Muscle layer of duodenum (tissue), 2 donors: ENCODE results near the gene CDON.
"Not testable (repeated sequence)": the region's sequence is repeated elsewhere in the genome, so short reads cannot be mapped to it uniquely, and the experiment has no call there.

Source experiments
- H3K27ac ChIP-seq: one replicate; pipeline ENCODE4 v1.7.0; 2013; ENCODE audit warnings: mild to moderate bottlenecking, low read length
- H3K27me3 ChIP-seq: one replicate; pipeline ENCODE4 v1.7.0; 2013; ENCODE audit warnings: low read depth, mild to moderate bottlenecking, control low read depth, low read length
- H3K36me3 ChIP-seq, 2 donors: one replicate each; pipeline ENCODE4 v1.7.0; 2013; ENCODE audit warnings: low read length in 2 of 2, control low read depth in 1 of 2, mild to moderate bottlenecking in 1 of 2; ENCODE audit not compliant: insufficient read depth in 2 of 2, control insufficient read depth in 1 of 2
- H3K4me1 ChIP-seq, 2 donors: one replicate each; pipeline ENCODE4 v1.7.0; 2013; ENCODE audit warnings: low read length in 2 of 2, mild to moderate bottlenecking in 2 of 2, control low read depth in 1 of 2, moderate library complexity in 1 of 2; ENCODE audit not compliant: insufficient read depth in 2 of 2, control insufficient read depth in 1 of 2
- H3K4me3 ChIP-seq, 2 donors: one replicate each; pipeline ENCODE4 v1.7.0; 2013; ENCODE audit warnings: low read length in 2 of 2, low read depth in 1 of 2, mild to moderate bottlenecking in 1 of 2
- H3K9me3 ChIP-seq, 2 donors: one replicate each; pipeline ENCODE4 v1.7.0; 2013; ENCODE audit warnings: low read length in 2 of 2, control low read depth in 1 of 2, mild to moderate bottlenecking in 1 of 2; ENCODE audit not compliant: control insufficient read depth in 1 of 2
- donor health status: healthy.

Gene CDON

DNA sequence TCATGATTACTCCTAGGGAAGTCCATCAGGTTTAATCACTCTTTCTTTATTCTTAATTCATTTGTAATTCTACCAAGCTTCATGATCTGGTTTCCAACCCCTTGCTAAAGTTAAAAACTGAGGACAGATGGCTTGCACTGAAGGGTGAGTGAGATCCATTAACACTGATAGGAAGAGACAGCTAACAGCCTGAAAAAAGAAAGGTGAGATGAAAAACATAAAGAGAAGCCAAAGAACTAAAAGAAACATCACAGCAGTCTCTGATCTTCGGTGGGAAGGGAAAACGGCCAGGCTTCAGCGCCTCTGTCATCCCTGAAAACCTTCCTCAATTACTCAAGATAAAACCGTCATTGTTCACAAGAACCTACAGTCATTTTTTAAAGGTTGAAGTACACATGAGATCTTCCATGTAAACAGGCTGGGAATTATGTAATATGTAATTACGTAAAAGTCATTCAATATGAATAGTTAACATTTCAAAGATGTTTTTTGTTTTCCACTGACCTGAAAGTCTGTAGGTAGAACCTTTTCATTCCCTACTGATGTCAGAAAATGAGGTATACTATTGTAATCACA, 75.5 kb downstream of the CDON start:
- peaks cover 5 to 15% of the 10 kb centered on the region in 2 donors for H3K36me3 ChIP-seq
- H3K4me1 ChIP-seq, result peaks cover 0 to 6% of the 10 kb centered on the region in 2 donors
- no peaks in the 10 kb centered on the region for H3K27me3 ChIP-seq
- H3K4me3 ChIP-seq, result no peak overlapping the region
- no peaks in the 10 kb centered on the region for H3K9me3 ChIP-seq
- H3K27ac ChIP-seq, result no peak overlapping the region

DNA sequence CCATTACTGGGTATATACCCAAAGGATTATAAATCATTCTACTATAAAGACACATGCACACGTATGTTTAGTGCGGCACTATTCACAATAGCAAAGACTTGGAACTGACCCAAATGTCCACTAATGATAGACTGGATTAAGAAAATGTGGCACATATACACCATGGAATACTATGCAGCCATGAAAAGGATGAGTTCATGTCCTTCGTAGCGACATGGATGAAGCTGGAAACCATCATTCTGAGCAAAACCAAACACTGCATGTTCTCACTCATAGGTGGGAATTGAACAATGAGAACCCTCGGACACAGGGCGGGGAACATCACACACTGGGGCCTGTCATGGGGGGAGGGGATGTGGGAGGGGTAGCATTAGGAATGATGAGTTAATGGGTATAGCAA, 76.7 kb downstream of the CDON start:
- peaks cover 6 to 21% of the 10 kb centered on the region in 2 donors for H3K36me3 ChIP-seq
- H3K9me3 ChIP-seq, H3K4me1 ChIP-seq, H3K27ac ChIP-seq, H3K4me3 ChIP-seq, H3K27me3 ChIP-seq: not testable (repeated sequence)

DNA sequence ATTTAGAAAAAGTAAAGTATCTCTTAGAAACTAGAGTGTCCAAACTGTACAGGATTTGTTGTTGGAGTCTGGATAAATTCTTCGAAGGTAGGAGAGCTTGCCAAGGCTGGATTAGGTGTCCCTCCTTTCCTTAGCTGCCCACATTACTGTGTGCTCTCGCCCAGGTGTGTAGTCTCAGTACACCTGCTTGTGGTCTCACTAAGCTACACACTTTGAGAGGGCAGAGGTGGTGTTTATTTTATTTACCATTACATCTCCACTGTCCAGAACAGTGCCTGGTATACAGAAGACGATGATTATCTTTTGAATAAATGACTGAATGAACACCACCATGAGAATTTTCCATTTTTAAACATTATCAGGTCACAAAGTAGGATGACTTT, 80.3 kb downstream of the CDON start:
- no peak overlapping the region for H3K27ac ChIP-seq
- H3K4me1 ChIP-seq, result peaks cover 0 to 5% of the 10 kb centered on the region in 2 donors
- no peaks in the 10 kb centered on the region for H3K27me3 ChIP-seq
- H3K9me3 ChIP-seq, result no peaks in the 10 kb centered on the region
- H3K36me3 ChIP-seq, result peaks cover 10 to 25% of the 10 kb centered on the region in 2 donors
- H3K4me3 ChIP-seq, result no peak overlapping the region

DNA sequence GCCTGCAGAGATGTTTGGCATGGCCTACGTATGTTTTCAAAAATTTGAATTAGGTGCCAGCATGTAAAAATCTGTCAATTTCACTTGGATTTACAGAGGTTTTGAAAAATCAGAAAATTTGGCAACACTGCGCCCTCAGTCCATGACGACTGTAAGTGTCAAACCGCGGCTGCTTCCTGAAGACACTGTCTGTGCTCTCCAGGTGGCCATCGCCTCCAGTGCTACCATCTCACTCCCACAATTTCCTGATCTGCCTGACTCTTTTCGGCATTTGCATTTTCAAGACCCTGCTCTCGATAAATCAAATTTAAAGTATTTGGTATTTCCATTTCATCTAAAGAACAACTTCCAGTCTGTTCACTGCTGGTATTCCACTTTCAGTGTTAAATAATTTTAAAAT, 82.2 kb downstream of the CDON start:
- Histone ChIP-seq H3K36me3 (peaks cover 10 to 29% of the 10 kb centered on the region in 2 donors), H3K27ac (no peak overlapping the region), H3K9me3 (no peaks in the 10 kb centered on the region), H3K4me3 (no peak overlapping the region), H3K27me3 (no peaks in the 10 kb centered on the region), H3K4me1 (no peaks in the 10 kb centered on the region)

DNA sequence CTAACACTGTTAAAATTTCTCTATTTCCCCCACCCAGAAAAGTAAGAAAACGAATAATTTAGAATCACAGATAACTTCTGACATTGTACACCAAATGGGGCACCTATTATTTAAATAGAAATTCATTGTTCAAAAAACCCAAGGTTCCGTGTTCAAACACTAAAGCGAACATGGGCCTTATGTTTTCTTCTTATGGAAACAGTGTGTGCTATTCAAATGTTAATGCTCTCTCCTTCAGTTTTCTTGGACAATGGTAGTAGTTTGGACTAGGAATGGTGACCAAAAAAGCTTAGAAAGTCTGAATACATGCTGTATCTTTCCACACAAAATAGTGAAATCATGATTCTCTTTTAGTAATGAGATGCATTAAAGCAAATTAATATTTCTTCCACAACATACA, 83.2 kb downstream of the CDON start:
- no peaks in the 10 kb centered on the region for H3K4me1 ChIP-seq
- peaks cover 10 to 33% of the 10 kb centered on the region in 2 donors for H3K36me3 ChIP-seq
- no peak overlapping the region for H3K4me3 ChIP-seq
- H3K27me3 ChIP-seq, result no peaks in the 10 kb centered on the region
- no peak overlapping the region for H3K27ac ChIP-seq
- no peaks in the 10 kb centered on the region for H3K9me3 ChIP-seq

DNA sequence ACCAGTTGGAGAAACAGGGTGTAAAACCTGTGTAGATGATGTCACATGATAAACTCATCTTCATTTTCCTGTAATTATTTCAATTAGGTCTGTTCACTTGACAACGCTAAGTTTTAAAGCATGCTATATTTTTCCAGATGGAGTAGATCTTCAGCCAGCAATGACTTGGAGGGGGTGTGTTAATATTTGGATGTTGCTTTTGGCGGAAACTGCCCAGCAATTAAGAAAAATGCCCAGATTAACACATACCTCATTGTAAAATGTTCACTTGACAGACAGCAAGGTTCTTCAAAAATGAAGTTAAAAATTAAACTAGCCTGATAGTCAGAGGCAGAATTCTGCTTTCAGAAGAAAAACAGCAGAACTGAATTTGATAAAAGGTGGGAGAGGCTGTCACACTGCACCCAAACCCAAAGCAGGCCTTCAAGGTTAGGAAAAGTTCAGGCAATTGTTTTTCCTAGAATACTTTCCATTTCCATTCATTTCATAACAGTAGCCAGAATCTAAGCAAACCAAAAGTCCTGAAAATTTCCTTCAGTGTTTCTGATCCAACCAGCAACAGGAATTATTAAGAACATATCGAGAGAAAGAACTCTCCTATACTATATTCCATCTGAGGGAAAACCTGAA, 83.8 kb downstream of the CDON start:
- no peaks in the 10 kb centered on the region for H3K27me3 ChIP-seq
- H3K27ac ChIP-seq, result no peak overlapping the region
- no peaks in the 10 kb centered on the region for H3K4me1 ChIP-seq
- peaks cover 10 to 33% of the 10 kb centered on the region in 2 donors for H3K36me3 ChIP-seq
- H3K4me3 ChIP-seq, result no peak overlapping the region
- no peaks in the 10 kb centered on the region for H3K9me3 ChIP-seq

DNA sequence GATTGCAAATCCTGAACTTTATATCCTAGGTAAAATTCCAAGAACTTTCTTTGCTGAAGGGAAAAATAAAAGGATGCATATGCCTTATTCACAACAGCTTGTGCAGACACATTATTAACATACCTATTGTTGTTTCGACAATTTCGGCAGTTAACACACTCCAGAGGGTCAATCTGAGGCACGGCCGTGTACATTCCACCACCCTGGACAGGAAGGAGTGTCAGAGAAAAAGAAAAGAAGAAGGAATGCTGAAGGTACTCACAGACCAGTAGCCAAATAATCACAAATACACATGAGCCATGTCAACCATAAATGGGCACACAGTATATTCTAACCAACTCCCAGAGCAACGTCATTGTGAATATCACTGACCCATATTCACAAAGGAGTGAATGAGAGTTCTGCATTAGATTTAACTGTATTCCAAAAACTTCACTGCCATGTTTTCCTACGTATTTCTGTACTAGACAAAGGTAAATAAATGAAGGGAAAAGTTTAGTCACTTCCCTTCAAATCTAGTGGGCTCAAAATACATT, 84.4 kb downstream of the CDON start:
- Histone ChIP-seq H3K27ac (no peak overlapping the region), H3K9me3 (no peaks in the 10 kb centered on the region), H3K4me1 (no peaks in the 10 kb centered on the region), H3K4me3 (no peak overlapping the region), H3K36me3 (peaks cover 6 to 27% of the 10 kb centered on the region in 2 donors), H3K27me3 (no peaks in the 10 kb centered on the region)

DNA sequence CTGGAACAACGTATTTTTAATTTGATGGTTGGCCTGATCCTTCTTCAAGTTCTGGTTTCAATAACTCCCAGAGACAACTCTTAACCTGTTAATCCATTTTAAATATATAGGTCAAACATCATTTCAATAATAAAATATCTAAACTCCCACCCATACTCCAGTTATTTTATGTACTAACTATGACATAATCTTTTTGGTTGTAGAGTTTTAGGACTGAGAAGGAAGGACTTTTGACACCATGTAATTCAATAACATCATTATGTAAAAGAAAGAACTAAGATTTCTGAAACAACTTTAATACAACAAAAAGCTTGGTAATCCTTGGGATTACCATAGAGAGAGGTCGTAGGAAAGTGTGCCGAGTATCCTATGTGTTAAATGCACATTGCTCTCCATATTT, 85.3 kb downstream of the CDON start:
- Histone ChIP-seq H3K27ac (no peak overlapping the region), H3K27me3 (no peaks in the 10 kb centered on the region), H3K9me3 (no peaks in the 10 kb centered on the region), H3K4me1 (no peaks in the 10 kb centered on the region), H3K36me3 (peaks cover 5 to 24% of the 10 kb centered on the region in 2 donors), H3K4me3 (no peak overlapping the region)

DNA sequence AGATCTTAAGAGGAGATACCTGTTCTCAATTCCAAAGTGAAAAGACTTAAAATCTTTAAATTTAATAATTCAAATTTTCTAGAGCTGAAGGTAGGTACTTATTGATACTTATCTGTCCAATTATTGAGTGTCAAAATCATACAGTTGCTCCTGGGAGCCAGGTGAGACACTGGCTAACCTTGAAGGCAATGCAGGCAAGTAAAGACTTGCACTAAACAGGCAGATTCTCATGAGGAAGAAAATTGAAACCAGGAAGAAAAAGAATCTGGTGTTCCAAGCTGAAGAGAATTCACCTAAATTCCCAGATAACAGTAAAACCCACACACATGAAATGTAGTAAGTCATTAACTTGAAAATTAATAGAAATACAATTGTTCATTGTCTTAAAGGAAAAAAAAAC, 86.5 kb downstream of the CDON start:
- no peak overlapping the region for H3K4me3 ChIP-seq
- no peaks in the 10 kb centered on the region for H3K27me3 ChIP-seq
- H3K9me3 ChIP-seq, result no peaks in the 10 kb centered on the region
- H3K27ac ChIP-seq, result no peak overlapping the region
- no peaks in the 10 kb centered on the region for H3K4me1 ChIP-seq
- peaks cover 5 to 20% of the 10 kb centered on the region in 2 donors for H3K36me3 ChIP-seq

DNA sequence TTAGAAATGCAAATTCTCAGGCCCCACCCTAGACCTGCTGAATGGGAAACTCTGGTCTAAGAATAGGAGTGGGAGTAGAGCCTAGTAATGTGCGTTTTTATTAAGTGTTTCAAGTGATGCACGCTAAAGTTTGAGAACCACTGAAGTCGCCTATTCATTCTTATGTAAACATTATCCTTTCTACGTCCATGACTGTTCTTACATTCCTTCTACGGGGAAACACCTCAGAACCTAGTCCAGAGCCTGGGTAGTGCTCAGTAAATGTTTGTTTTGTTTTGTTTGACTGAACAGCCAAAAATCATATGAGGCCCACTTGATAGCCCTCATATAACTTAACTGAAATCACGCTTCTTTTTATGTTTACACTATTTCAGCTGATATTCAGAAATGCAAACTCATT, 87.0 kb downstream of the CDON start:
- Histone ChIP-seq H3K9me3 (no peaks in the 10 kb centered on the region), H3K4me3 (no peak overlapping the region), H3K27ac (no peak overlapping the region), H3K36me3 (peaks cover under 1 to 15% of the 10 kb centered on the region in 2 donors), H3K27me3 (no peaks in the 10 kb centered on the region), H3K4me1 (no peaks in the 10 kb centered on the region)

DNA sequence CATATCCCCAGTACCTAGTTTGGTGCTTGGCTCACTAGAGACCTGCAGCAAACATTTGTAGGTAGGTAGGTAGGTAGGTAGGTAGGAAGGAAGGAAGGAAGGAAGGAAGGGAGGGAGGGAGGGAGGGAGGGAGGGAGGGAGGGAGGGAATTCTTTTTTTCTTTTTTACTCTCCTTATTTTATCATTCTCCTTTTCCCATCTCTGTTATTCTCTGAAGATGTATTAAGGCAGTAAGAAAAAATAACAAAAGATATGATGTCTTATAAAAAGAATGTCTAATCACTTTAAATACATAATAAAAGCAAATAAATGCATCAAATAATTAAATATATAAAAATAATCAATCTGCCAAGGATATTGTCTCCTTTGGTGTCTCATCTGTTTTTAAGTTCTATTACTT, 88.4 kb downstream of the CDON start:
- H3K36me3 ChIP-seq, result peaks cover 0 to 7% of the 10 kb centered on the region in 2 donors
- H3K4me1 ChIP-seq, result no peaks in the 10 kb centered on the region
- no peak overlapping the region for H3K27ac ChIP-seq
- no peak overlapping the region for H3K4me3 ChIP-seq
- no peaks in the 10 kb centered on the region for H3K27me3 ChIP-seq
- H3K9me3 ChIP-seq, result no peaks in the 10 kb centered on the region

DNA sequence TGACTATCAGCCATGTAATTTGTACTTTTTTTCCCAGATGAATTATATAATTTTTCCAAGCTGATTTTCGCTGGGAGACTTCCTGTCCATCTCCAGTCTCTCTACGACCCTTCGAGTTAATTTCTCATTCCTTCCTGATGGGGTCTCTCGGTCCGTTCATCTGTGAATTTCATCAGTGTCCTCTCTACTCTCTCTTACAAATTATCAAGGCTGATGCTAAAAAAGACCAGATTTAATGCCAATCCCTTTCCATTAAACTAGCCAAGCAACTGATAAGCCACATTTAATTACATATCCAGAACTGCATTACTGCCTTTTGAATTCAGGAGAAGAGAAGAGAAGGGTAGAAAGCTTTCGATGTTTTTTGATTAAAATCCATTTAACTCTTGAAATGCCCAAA, 91.0 kb downstream of the CDON start:
- Histone ChIP-seq H3K9me3 (no peaks in the 10 kb centered on the region), H3K36me3 (peaks cover 0 to 7% of the 10 kb centered on the region in 2 donors), H3K4me3 (no peak overlapping the region), H3K4me1 (no peaks in the 10 kb centered on the region), H3K27me3 (no peaks in the 10 kb centered on the region), H3K27ac (no peak overlapping the region)
